ENCODE data around the gene LENG8.

Gene LENG8

GRCh38 chr19:54424201-54424600, 24.8 kb upstream of the LENG8 start:
- no peak for DNase-seq

GRCh38 chr19:54424660-54425381, 24.2 kb upstream of the LENG8 start:
- no peak for DNase-seq

GRCh38 chr19:54425382-54425723, 23.6 kb upstream of the LENG8 start:
- DNase-seq, result no peak

- no peak for DNase-seq
Observed at GRCh38 chr19:54426291-54426931, 22.6 kb upstream of the LENG8 start.

DNA sequence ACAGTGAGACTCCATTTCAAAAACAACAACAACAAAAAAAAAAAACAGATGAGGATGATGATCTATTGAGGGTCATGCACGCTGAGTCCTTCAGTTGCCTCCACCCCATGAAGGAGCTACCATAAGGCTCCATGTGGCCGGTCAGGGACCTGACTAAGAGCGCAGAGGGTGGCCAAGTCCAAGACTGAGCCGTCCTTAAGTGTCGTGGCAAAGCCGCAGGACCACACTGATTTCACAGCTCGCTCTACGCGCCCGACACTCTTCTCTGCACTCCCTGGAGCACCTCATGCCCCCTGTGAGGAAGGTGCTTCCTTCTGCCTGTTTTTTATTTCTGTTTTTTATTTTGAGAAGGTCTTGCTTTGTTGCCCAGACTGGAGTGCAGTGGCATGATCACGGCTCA, 21.4 kb upstream of the LENG8 start:
- DNase-seq, result no peak

DNA sequence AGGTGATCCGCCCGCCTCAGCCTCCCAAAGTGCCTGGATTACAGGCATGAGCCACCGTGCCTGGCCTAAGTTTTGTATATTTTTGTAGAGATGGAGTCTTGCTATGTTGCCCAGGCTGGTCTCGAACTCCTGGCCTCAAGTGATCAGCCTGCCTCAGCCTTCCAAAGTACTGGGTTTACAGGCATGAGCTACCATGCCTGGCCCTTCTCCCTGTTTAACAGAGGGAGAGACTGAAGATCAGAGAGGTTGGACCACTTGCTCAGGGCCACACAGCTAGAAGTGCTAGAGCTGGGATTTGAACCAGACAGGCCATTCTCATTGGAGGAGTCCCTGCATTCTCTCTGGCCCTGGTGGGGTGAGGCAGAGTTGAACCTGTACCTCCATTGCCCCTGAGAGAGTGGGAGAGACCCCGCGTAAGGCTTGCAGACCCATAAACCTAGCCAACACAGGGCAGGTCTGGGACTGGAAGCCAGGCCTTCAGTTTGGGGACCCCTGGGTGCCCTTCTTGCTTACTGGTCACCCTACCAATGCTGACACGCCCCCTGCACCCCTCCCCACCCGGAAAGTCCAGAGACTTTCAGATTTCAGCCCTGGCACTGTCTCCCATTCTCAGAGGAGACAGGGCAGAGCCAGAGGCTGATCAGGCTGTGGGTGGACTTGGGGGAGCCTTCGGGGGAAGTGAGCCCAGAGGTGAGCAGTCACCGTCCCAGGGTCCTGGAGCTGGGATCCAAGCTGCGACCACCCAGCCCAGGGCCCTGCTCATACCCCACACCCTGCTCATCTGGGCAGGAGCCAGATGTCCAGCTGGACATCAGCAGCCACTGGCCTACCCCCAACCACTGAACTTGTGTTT, 20.4 kb upstream of the LENG8 start:
- no peak for DNase-seq

DNA sequence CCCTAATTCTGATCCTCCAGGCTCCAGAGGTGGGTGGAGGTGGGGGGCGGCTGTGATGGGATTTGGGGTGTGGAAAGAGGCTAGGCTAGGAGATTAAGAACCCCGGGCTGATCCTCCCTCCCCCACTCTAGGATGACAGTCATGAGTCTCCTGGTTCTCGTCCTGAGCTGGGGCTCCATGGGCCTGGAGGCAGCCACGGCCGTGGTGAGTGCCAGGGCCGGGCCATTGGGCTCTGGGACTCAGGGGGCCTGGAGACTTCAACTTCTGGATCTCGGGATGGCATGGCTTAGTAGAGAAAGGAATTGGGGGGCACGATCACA, 19.9 kb upstream of the LENG8 start:
- DNase-seq, result no peak

DNA sequence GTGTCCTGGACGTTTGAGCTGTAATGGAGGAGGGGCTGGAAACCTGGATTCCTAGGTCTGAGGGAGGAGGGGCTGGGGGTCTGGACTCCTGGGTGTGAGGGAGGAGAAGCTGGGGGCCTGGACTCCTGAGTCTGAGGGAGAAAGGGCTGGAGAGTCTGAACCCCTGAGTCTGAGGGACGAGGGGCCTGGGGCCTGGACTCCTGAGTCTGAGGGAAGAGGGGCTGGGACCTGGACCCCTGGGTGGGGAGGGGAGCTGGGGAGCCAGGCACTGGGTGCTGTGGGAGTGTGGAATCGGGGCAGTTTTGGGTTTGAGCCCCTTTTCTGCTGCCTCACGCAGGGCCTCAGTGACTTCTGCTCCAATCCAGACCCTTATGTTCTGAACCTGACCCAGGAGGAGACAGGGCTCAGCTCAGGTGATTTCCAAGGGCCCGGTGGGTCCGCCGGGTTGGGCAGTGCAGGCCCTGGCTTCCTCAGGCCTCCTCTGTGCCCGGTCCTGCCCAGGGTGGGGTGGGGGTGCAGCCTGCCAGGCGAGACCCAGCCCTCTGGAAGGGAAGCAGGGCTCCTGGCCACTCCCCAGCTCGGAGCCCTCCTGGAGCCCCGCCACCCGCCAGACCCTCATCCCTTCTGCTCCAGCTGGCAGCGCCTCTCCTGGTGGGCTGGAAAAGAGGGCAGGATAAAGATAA, 19.3 kb upstream of the LENG8 start:
- DNase-seq, result no peak

DNA sequence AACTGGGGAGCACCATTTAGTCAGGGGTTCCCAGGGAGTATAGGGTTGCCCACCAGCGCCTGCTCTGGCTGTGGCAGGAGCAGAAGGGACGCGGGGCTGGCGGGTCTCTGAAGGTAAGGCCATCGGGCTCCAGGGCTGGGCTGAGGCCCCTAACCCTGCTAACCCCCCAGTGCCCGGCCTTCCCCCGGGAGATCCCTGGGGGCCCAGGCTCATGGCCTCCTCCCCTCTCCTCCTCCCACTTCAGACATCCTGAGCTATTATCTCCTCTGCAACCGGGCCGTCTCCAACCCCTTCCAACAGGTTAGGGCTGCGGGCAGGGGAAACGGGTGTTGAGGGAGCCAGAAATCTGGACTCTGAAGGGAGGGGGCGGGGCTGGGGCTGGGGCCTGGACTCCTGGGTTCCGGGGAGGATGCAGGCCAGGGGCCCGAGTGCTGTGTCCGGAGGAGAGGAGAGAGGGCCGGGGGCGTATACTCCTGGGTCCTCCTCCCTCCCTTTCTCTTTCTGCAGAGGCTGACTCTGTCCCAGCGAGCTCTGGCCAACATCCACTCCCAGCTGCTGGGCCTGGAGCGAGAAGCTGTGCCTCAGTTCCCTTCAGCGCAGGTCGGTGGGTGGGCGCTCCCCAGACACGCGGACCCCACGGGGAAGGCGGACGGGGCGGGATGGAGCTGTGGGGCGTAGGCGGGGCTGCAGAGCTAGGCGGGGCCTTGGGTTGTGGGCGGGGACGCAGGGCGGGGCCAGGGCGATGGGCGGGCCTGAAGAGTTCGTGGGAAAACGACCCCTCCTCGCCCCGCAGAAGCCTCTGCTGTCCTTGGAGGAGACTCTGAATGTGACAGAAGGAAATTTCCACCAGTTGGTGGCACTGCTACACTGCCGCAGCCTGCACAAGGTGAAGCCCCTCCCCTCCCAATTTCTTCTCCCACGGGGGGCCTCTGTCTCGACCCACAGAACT, 18.4 kb upstream of the LENG8 start:
- DNase-seq, result no peak

- DNase-seq, result no peak
Observed at GRCh38 chr19:54431255-54431838, 17.7 kb upstream of the LENG8 start.

GRCh38 chr19:54432144-54432738, 16.8 kb upstream of the LENG8 start:
- no peak for DNase-seq

GRCh38 chr19:54433697-54434096, 15.3 kb upstream of the LENG8 start:
- no peak for DNase-seq

- no peak for DNase-seq
Observed at GRCh38 chr19:54434112-54434872, 14.7 kb upstream of the LENG8 start.

GRCh38 chr19:54434873-54435214, 14.2 kb upstream of the LENG8 start:
- no peak for DNase-seq

- no peak for DNase-seq
Observed at GRCh38 chr19:54435551-54436016, 13.4 kb upstream of the LENG8 start.

DNA sequence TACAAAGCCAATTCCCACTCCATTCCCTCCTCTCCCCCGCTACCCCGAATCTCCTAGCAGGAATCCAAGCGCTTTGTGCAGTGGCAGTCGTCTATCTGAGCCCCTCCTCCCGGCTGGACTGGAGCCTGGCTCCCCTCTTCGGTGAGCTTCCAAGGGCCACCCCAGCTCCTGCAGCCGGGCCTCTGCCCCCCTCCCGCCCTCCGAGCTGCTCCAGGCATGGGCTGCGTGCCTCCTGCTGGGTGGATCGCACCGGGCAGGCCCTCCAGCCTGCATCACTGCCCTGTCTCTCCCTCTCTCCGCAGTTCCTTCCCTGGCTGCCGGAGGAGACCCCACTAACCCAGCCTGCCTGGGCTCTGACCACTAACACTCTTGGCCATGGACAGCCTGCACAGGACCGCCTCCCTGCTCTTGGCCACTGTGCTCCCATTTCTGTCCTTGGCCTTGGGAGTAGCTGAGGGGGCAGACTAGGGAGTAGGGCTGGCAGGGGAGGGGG, 12.9 kb upstream of the LENG8 start:
- no peak for DNase-seq

DNA sequence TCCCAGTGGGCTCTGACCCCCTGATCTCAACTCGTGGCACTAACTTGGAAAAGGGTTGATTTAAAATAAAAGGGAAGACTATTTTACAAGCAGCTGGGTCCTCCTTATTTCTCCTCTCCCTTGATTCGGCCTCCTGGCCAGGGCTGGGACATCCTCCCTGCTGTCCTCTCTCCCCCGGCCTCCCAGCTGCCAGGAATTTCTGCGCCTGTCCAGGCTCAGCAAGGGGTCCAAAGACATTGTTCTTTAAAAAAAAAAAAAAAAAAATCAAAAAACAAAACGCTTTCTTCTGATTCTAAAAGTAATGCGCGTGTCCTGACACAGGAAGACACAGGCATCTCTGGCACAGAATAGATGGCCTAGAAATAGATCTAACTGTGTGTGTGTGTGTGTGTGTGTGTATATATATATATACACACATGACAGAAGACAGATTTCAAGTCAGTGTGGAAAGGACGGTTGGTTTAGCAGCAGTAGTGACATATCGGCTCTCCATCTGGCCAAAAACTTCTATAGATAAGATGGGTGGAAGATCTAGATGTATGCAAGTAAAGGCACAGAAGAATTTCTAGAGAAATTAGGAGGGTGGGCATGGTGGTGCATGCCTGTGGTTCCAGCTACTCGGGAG, 12.3 kb upstream of the LENG8 start:
- no peak for DNase-seq

DNA sequence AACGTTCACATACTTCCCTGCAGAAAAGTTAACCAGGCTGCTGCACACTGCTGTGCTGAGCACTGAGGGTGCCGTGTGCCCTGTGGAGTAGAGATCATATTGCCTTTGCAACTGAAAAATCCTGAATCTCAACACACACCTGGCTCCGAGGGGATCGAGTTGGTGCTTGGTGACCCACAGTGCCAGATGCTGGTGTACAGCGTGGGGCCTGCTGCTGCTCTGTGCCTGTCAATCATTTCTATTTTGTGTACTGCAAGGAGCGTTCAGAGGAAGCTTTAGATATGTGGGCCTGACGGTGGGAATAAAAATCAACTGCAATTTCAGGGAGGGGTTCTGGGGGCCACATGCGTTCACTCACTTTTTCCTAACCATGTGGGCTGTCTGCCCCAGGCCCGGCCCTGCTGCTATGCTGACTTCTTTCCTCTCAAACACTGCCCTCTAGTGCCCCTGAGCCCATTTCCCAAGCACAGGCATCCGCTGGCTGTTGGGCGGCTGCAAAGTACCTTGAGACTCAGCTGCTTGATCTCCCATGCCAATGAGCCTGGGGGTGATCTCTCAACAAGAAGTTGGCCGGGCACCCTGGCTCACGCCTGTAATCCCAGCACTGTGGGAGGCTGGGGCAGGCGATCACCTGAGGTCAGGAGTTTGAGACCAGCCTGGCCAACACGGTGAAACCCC, 9.7 kb upstream of the LENG8 start:
- no peak for DNase-seq

- DNase-seq, result no peak
Observed at GRCh38 chr19:54440641-54441040, 8.4 kb upstream of the LENG8 start.

GRCh38 chr19:54444737-54445136, 4.3 kb upstream of the LENG8 start:
- no peak for DNase-seq
